Endometrial microvascular endothelial cells (primary cell): ENCODE results near the gene FAM162A. TPM values are rescaled to one million over a fixed set of nuclear protein-coding genes. Genes with fewer than 3 reads are reported as not detected.

Source experiments
- in situ Hi-C: cut with HindIII; loops from 2 replicates; pipeline ENCODE4 v1.10.0; 2017; ENCODE audit warnings: low sequenced_read_pairs, low pct_unique_long_range_greater_than_20kb; ENCODE audit errors: inconsistent ontology term
- total RNA-seq: library from RNA; depleted of rRNA; stranded (reverse); fragments of >200 nt; gene quantifications from one replicate; pipeline ENCODE4 v1.2.3, GENCODE V29; 2015; ENCODE audit errors: inconsistent ontology term

The FAM162A gene
- total RNA-seq, 1 donor from 2014 or later = 21.2 TPM

DNA sequence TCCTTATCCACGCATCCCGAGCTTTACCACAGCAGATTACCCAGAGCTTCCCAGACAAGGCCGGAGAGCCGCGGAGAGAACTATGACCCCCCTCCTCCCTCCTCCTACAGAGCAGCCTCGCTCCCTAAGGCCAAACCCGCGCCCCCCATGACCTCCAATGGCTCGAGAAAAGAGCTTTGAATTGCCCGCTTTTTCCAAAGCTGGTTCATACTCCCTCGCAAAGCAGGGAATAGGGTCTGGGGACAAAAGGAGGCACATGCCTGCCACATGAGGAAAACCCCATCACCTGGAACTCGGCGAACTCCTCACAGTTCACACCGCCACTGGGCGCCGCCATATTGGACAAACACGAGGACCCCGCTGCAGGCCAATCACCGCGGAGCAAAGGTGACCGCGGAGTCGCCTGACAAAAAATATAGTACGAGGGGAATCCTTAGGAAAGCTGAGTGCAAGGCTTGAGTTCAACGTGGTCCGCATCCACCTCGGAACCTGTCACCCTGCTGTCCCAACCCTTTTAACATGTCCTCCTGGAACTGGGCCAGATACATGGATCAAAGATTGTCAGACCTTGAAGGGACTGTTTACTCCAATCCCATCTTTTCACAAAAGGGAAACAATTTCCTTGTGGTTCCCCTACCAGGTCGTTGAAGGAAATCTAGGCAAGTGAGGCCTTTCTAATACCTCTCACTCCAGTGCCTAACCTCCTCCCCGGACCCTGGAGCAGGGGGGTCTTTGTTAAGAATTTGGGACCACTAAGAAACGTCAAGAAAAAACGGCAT is 905 bp upstream of the FAM162A start, which contains the start of gene MIX23:
TSS of gene MIX23 (minus strand) at position 344 of the 779 bp plus-strand sequence. CDS start at position 337, 7 bp downstream.
- in situ Hi-C loops = no loop called here

GRCh38 chr3:122387709-122388108 is 3.7 kb downstream of the FAM162A start:
- in situ Hi-C loops = no loop called here

GRCh38 chr3:122389197-122389596 is 5.2 kb downstream of the FAM162A start:
- in situ Hi-C loops = no loop called here

GRCh38 chr3:122389892-122390291 is 5.9 kb downstream of the FAM162A start:
- in situ Hi-C loops = no loop called here

DNA sequence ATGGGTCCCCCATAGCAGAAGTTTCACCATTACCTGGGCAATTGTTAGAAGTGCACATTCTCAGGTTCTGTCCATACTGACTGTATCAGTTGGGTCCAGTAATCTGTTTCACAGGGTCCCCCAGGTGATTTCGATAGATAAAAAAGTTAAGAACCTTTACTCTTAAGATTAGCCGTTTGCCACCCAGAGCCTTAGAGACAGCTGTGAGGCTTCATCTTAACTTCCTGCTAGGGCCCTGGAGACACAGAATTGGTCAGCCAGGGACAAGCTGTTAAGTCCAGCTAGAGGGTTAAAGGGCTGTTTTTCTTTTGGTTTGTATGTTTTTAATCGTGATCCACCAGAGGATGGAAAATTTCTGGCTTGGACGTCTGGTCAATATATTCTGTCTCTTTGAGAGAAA is 6.7 kb downstream of the FAM162A start:
- in situ Hi-C loops = no loop called here

GRCh38 chr3:122391681-122392446 is 7.9 kb downstream of the FAM162A start:
- in situ Hi-C loops = no loop called here

GRCh38 chr3:122392868-122393844 is 9.2 kb downstream of the FAM162A start:
- in situ Hi-C loops = no loop called here

GRCh38 chr3:122394173-122394572 is 10.2 kb downstream of the FAM162A start:
- in situ Hi-C loops = no loop called here

GRCh38 chr3:122395582-122395981 is 11.6 kb downstream of the FAM162A start:
- in situ Hi-C loops = no loop called here

DNA sequence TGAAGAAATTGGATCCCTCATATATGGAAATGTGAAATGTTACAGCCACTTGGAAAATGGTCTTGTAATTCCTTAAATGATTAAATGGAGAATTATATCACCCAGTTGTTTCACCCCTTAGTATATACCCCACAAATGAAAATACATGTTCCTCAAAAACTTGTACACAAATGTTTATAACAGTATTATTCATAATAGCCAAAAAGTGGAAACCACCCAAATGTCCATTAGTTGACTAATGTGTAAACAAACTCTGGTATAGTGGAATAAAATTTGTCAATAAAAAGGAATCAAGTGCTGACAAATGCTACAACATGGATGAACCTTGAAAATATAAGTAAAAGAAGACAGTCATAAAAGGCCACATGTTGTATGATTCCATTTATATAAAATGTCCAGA is 12.5 kb downstream of the FAM162A start:
- in situ Hi-C loops = no loop called here

GRCh38 chr3:122397201-122397600 is 13.2 kb downstream of the FAM162A start:
- in situ Hi-C loops = no loop called here

DNA sequence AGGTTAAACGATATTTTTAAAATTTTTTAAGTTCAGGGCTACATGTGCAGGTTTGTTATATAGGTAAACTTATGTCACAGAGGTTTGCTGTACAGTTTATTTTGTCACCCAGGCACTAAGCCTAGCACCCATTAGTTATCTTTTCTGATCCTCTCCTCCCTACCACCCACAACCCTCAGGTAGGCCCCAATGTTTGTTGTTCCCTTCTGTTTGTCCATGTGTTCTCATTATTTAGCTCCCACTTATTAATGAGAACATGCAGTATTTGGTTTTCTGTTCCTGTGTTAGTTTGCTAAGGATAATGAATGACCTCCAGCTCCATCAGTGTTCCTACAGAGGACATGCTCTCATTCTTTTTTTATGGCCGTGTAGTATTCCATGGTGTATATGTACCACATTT is 14.9 kb downstream of the FAM162A start:
- in situ Hi-C loops = no loop called here

DNA sequence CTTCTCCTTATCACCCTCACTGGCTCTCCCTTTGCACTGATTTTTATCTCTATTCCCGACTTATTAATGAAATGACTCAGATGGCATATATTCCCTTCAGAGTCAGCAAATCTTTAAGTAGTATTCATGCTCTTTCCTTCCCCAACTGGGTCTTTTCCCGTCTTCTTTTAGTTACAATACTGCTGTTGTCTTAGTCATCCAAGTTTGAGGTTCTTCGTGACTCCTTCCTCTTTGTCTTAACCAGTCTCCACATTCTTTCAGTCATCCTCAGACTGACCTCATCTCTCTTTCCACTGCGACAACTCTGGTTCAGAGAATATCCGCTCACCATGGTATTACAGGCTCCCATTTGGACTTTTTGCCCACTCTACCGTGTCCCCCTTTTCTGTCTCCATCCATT is 19.5 kb downstream of the FAM162A start:
- in situ Hi-C loops = no loop called here

GRCh38 chr3:122405015-122405414 is 21.0 kb downstream of the FAM162A start:
- in situ Hi-C loops = no loop called here

DNA sequence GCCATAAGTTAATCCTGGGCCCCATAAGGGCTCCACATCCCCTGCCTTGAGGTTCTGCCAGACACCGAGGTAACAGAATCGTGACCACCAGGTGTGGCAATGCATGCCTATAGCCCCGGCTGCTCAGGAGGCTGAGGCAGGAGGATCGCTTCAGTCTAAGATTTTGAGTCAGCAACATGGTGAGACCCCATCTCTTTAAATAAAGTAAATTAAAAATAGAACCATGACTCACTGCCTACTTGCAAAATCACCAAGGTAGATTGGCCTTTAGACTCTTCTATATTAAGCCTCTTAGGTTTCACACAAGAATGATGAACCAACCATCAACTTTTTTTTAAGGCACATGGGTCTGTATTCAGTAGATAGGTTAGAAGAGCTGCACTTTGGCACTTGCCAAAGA is 22.2 kb downstream of the FAM162A start:
- in situ Hi-C loops = no loop called here

- in situ Hi-C loops = no loop called here
Measured at GRCh38 chr3:122407946-122408345, 24.0 kb downstream of the FAM162A start.

- in situ Hi-C loops = no loop called here
Measured at GRCh38 chr3:122409446-122409845, 25.5 kb downstream of the FAM162A start.

DNA sequence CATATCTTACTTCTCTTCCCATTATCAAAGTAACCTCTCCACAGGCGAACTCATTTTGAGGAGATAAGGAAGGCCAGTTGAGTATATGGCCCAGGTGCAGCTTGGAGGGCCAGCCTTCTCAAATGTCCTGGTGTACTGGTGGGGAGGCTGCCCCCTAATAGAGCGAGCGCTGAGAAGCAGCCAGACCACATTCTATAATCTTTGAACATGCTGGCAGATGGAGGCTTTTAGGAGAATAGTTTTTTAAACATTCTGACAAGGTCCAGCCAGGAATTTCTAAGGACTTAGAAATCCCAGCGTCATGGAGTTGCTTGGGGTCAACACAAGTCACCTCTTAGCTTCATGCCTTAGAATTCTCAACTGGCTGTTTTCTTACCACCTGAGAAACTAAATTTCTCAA is 26.1 kb downstream of the FAM162A start:
- in situ Hi-C loops = no loop called here

DNA sequence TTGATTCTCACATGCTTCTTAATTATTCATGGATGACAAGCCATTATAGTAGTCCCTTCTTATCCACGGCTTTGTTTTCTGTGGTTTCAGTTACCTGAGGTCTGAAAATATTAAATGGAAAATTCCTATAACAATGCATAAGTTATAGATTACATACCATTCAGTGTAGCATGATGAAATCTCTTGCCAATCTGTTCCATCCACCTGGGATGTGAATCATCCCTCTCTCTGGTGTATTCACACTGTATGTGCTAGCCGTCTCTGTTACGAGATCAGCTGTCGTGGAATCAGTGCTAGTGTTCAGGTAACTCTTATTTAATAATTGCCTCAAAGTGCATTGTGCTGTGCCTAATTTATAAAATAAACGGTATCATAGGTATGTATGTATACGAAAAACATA is 26.7 kb downstream of the FAM162A start:
- in situ Hi-C loops = no loop called here
